Endodermal cell (in vitro differentiated cells): Measurements from ENCODE around the gene C19orf73. TPM values are rescaled to one million over a fixed set of nuclear protein-coding genes. Genes with fewer than 3 reads are reported as not detected.
A peak's percentile ranks its signal among the peaks of the same experiment; 100 is the strongest.

Experiments used
- DNase-seq: peaks from one replicate; pipeline ENCODE4 v3.0.0-alpha.2; 2017
- H3K27ac ChIP-seq: 2 replicates; pipeline ENCODE4 v1.5.1; 2013; ENCODE audit warnings: mild to moderate bottlenecking, low read depth, low read length, moderate library complexity
- H3K27me3 ChIP-seq: 2 replicates; pipeline ENCODE4 v1.6.1; 2013; ENCODE audit warnings: mild to moderate bottlenecking, low read length, moderate library complexity; ENCODE audit not compliant: insufficient read depth, control insufficient read depth, poor library complexity, severe bottlenecking
- H3K36me3 ChIP-seq: 2 replicates; pipeline ENCODE4 v1.7.0; 2013; ENCODE audit warnings: mild to moderate bottlenecking, low read length, moderate library complexity; ENCODE audit not compliant: control insufficient read depth, insufficient read depth
- H3K4me1 ChIP-seq: one replicate; pipeline ENCODE4 v1.7.0; 2013; ENCODE audit warnings: low read length; ENCODE audit not compliant: control insufficient read depth, insufficient read depth
- H3K4me3 ChIP-seq: 2 replicates; pipeline ENCODE4 v1.5.1; 2013; ENCODE audit warnings: mild to moderate bottlenecking, low read length, moderate library complexity
- H3K9ac ChIP-seq: 2 replicates; pipeline ENCODE4 v1.6.1; 2013; ENCODE audit warnings: mild to moderate bottlenecking, low read length, moderate library complexity; ENCODE audit not compliant: poor library complexity, severe bottlenecking; ENCODE audit errors: extremely low read depth
- H3K9me3 ChIP-seq: 2 replicates; pipeline ENCODE4 v1.6.1; 2013; ENCODE audit warnings: mild to moderate bottlenecking, low read length, moderate library complexity; ENCODE audit not compliant: control insufficient read depth
- H3K27ac Mint-ChIP-seq: 2 replicates; pipeline ENCODE4 v1.8.0; 2020; ENCODE audit warnings: mixed read lengths
- H3K27me3 Mint-ChIP-seq: 2 replicates; pipeline ENCODE4 v1.8.0; 2021; ENCODE audit warnings: mild to moderate bottlenecking, mixed read lengths; ENCODE audit not compliant: insufficient read depth
- H3K36me3 Mint-ChIP-seq: 2 replicates; pipeline ENCODE4 v1.8.0; 2020; ENCODE audit warnings: low read depth, mixed read lengths
- H3K4me1 Mint-ChIP-seq: 2 replicates; pipeline ENCODE4 v1.8.0; 2020; ENCODE audit warnings: mixed read lengths
- H3K4me3 Mint-ChIP-seq: 2 replicates; pipeline ENCODE4 v1.8.0; 2020; ENCODE audit warnings: mild to moderate bottlenecking, moderate library complexity, mixed read lengths
- H3K9me3 Mint-ChIP-seq: 2 replicates; pipeline ENCODE4 v1.8.0; 2020; ENCODE audit warnings: mild to moderate bottlenecking, mixed read lengths
- WGBS, 2 experiments: methylation state at CpG; one replicate each; pipeline versions ENCODE4 v1.1.5 to v1.1.7; 2013; ENCODE audit warnings: missing lambda C conversion rate in 2 of 2, mixed read lengths in 1 of 2; ENCODE audit not compliant: insufficient coverage in 1 of 2, insufficient read length in 1 of 2; 5-methylcytosine and 5-hydroxymethylcytosine counted together
- total RNA-seq, 2 donors: library from RNA; stranded (reverse); fragmentation: NEBNext Ultra II Directional in 1 of 2; extraction: Animal tissue kit (Norgen Biotek cat#: 25700) in 1 of 2; gene quantifications; 2 replicates in 1 of 2; 3 replicates in 1 of 2; pipeline ENCODE4 v1.2.1, GENCODE V29; 2021
- TF ChIP-seq, protein P1 (sequence below): fragments of 200-600 bp; sonication (generic); conservative IDR thresholded peaks from 2 replicates; pipeline ENCODE4 v1.5.0; 2021; ENCODE audit warnings: antibody characterized with exemption, mild to moderate bottlenecking

C19orf73 gene
- total RNA-seq, 2 donors from 2014 or later = 1.9 to 2.5 TPM

DNA sequence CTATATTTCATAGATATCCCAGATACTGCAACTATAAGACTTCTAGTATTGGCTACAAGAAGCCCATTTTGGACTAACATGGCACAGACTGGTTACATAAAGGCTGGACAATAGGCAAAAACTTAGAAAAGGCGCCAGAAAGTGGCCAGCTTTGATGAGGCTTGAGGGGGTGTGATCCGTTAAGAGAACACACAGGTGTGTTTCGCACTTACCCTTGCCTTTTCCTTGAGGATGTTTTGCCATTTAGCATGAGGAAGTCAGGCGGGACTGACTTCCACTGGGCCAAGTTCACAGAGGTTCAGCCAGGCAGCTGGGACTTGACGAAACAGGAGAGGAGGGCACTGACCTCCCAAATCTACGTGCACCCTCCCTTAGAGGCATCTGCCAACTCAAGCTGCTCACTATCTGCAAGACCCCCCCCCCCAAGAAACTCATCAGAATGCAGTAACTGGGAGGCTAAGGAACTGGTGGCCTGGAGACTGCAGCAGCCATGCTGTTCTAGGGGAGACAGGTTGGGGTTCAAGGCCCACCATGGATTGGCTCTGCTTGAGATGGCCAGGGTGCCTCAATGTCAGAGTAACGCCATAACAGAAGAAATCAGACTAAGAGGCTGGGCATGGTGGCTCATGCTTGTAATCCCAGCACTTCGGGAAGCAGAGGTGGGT is 9.2 kb downstream of the C19orf73 start:
- H3K9me3 Mint-ChIP-seq = no peaks in the 10 kb centered on the region
- DNase-seq = no peak
- Histone ChIP-seq H3K27me3 (no peaks in the 10 kb centered on the region), H3K9me3 (no peaks in the 10 kb centered on the region), H3K9ac (no peak overlapping the region), H3K36me3 (peaks cover 51% of the 10 kb centered on the region), H3K4me1 (no peaks in the 10 kb centered on the region), H3K27ac (no peak overlapping the region), H3K4me3 (no peak overlapping the region)
- TF ChIP-seq, protein P1, sequence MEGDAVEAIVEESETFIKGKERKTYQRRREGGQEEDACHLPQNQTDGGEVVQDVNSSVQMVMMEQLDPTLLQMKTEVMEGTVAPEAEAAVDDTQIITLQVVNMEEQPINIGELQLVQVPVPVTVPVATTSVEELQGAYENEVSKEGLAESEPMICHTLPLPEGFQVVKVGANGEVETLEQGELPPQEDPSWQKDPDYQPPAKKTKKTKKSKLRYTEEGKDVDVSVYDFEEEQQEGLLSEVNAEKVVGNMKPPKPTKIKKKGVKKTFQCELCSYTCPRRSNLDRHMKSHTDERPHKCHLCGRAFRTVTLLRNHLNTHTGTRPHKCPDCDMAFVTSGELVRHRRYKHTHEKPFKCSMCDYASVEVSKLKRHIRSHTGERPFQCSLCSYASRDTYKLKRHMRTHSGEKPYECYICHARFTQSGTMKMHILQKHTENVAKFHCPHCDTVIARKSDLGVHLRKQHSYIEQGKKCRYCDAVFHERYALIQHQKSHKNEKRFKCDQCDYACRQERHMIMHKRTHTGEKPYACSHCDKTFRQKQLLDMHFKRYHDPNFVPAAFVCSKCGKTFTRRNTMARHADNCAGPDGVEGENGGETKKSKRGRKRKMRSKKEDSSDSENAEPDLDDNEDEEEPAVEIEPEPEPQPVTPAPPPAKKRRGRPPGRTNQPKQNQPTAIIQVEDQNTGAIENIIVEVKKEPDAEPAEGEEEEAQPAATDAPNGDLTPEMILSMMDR = no peak
- H3K4me1 Mint-ChIP-seq = peaks cover 7% of the 10 kb centered on the region
- H3K4me3 Mint-ChIP-seq = no peak overlapping the region
- H3K27me3 Mint-ChIP-seq = peaks cover 1% of the 10 kb centered on the region
- WGBS, 2 experiments = 96% methylated on average over 5 to 8 of the region's 8 CpGs
- H3K36me3 Mint-ChIP-seq = peaks cover 39% of the 10 kb centered on the region
- H3K27ac Mint-ChIP-seq = peak overlapping the region; percentile 45

DNA sequence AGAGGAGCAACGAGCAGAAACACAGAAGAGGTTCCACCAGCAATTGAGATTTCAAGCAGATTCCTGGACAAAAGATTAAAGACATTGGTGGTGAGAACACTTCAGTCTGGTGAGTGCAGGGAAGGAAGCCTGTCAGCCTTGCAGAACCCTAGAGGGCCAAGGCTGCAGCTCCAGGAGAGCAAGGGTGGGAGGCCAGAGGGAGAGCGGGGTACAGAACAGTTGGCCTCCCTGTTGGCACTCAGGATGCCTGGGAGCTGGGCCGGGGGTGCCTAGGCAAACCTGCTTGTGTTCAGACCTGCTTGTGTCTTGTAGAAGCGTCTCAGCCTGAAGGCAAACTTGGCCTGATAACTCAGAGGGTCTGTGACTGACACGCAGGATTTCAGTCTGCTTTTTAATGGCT is 9.9 kb downstream of the C19orf73 start:
- Histone ChIP-seq H3K36me3 (peaks cover 57% of the 10 kb centered on the region), H3K4me3 (no peak overlapping the region), H3K27me3 (no peaks in the 10 kb centered on the region), H3K27ac (no peak overlapping the region), H3K4me1 (no peaks in the 10 kb centered on the region), H3K9ac (no peak overlapping the region), H3K9me3 (no peaks in the 10 kb centered on the region)
- peaks cover 1% of the 10 kb centered on the region for H3K27me3 Mint-ChIP-seq
- peak overlapping the region; percentile 45 for H3K27ac Mint-ChIP-seq
- 93% methylated on average over 5 of the region's 5 CpGs for WGBS, 2 experiments
- no peaks in the 10 kb centered on the region for H3K9me3 Mint-ChIP-seq
- no peak for DNase-seq
- TF ChIP-seq, protein P1 = no peak
- H3K4me3 Mint-ChIP-seq = no peak overlapping the region
- H3K36me3 Mint-ChIP-seq = peaks cover 43% of the 10 kb centered on the region
- H3K4me1 Mint-ChIP-seq = peaks cover 7% of the 10 kb centered on the region

DNA sequence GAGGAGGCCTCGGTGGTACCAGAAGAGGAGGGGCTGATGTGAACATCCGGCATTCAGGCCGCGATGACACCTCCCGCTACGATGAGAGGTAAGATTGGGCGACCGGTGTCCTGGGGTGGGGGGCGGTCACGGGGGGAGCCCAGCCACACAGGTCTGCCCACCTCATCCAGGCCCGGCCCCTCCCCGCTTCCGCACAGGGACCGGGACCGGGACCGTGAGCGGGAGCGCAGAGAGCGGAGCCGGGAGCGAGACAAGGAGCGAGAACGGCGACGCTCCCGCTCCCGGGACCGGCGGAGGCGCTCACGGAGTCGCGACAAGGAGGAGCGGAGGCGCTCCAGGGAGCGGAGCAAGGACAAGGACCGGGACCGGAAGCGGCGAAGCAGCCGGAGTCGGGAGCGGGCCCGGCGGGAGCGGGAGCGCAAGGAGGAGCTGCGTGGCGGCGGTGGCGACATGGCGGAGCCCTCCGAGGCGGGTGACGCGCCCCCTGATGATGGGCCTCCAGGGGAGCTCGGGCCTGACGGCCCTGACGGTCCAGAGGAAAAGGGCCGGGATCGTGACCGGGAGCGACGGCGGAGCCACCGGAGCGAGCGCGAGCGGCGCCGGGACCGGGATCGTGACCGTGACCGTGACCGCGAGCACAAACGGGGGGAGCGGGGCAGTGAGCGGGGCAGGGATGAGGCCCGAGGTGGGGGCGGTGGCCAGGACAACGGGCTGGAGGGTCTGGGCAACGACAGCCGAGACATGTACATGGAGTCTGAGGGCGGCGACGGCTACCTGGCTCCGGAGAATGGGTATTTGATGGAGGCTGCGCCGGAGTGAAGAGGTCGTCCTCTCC is 11.1 kb downstream of the C19orf73 start:
- Histone ChIP-seq H3K9ac (no peak overlapping the region), H3K27me3 (no peaks in the 10 kb centered on the region), H3K4me3 (no peak overlapping the region), H3K36me3 (peaks cover 67% of the 10 kb centered on the region), H3K27ac (no peak overlapping the region), H3K9me3 (no peaks in the 10 kb centered on the region), H3K4me1 (no peaks in the 10 kb centered on the region)
- H3K9me3 Mint-ChIP-seq = no peaks in the 10 kb centered on the region
- no peak for DNase-seq
- 95 to 97% methylated on average over 68 to 93 of the region's 93 CpGs for WGBS, 2 experiments
- H3K27ac Mint-ChIP-seq = no peak overlapping the region
- H3K4me3 Mint-ChIP-seq = no peak overlapping the region
- no peaks in the 10 kb centered on the region for H3K27me3 Mint-ChIP-seq
- TF ChIP-seq, protein P1 = no peak
- peaks cover 46% of the 10 kb centered on the region for H3K36me3 Mint-ChIP-seq
- peaks cover 4% of the 10 kb centered on the region for H3K4me1 Mint-ChIP-seq
